Measurements from ENCODE around the gene IFNA7.
"Not testable (repeated sequence)": the region's sequence is repeated elsewhere in the genome, so short reads cannot be mapped to it uniquely, and the experiment has no call there.

- not testable (repeated sequence) for TF ChIP-seq RFX5 (IDR thresholded peaks at IDR 0.05; ENCODE audit: low read length); CTCF (IDR thresholded peaks at IDR 0.05); EP300 (IDR thresholded peaks at IDR 0.05; ENCODE audit: borderline replicate concordance in 1 of 2, low read depth in 1 of 2, low read length in 1 of 2); TAF1 (IDR thresholded peaks at IDR 0.05; ENCODE audit: borderline replicate concordance, low read depth, low read length); YY1 (IDR thresholded peaks at IDR 0.05; ENCODE audit: low read depth); POLR2AphosphoS5 (IDR thresholded peaks at IDR 0.05; ENCODE audit: low read depth, low read length); USF2 (IDR thresholded peaks at IDR 0.05; ENCODE audit: borderline replicate concordance, low read depth, low read length); PBX3 (IDR thresholded peaks at IDR 0.05); GABPA (IDR thresholded peaks at IDR 0.05; ENCODE audit: low read depth); EZH2phosphoT487 (IDR thresholded peaks at IDR 0.05; ENCODE audit: borderline replicate concordance, low read depth)
These were observed at the start of gene IFNA7 for GRCh38 chr9:21202105-21202504.
